Activated CD4-positive, alpha-beta memory T cell treated with anti-CD3 and anti-CD28 coated beads, Interleukin-2, amount 10 ng/mL, durations not matched to agents 7 days and 5 days (primary cell): ENCODE results near the gene NNMT. TPM values are rescaled to one million over a fixed set of nuclear protein-coding genes. Genes with fewer than 3 reads are reported as not detected.

Experiments
- CTCF ChIA-PET: fragments of 350-600 bp; sonication (Branson Sonifier 250); formaldehyde crosslinking; loops from one replicate; lab custom pipeline; 2021; ENCODE audit warnings: antibody characterized with exemption, inconsistent platforms; lab: Charles Lee
- POLR2A ChIA-PET: fragments of 350-600 bp; sonication (Branson Sonifier 250); formaldehyde crosslinking; loops from one replicate; lab custom pipeline; 2021; ENCODE audit warnings: antibody characterized with exemption; lab: Charles Lee
- DNase-seq: peaks from one replicate; pipeline ENCODE4 v3.0.0-alpha.2; 2020
- H3K27ac Mint-ChIP-seq: one replicate; pipeline ENCODE4 v1.8.0; 2021; ENCODE audit warnings: mild to moderate bottlenecking, mixed read lengths
- H3K27me3 Mint-ChIP-seq: one replicate; pipeline ENCODE4 v1.8.0; 2021; ENCODE audit warnings: mixed read lengths
- H3K36me3 Mint-ChIP-seq: one replicate; pipeline ENCODE4 v1.8.0; 2021; ENCODE audit warnings: low read depth, mixed read lengths
- H3K4me1 Mint-ChIP-seq: one replicate; pipeline ENCODE4 v1.8.0; 2021; ENCODE audit warnings: mixed read lengths
- H3K4me3 Mint-ChIP-seq: one replicate; pipeline ENCODE4 v1.8.0; 2021; ENCODE audit warnings: mild to moderate bottlenecking, mixed read lengths
- H3K9me3 Mint-ChIP-seq: one replicate; pipeline ENCODE4 v1.8.0; 2021; ENCODE audit warnings: mixed read lengths
- total RNA-seq, 2 experiments: library from RNA; stranded (reverse); gene quantifications; one replicate each; pipeline ENCODE4 v1.2.3, GENCODE V29; 2021

NNMT gene
- total RNA-seq, 2 experiments from 2014 or later: not detected

- Mint-ChIP-seq H3K4me3 (no peak overlapping the region), H3K27me3 (peaks cover 16% of the 10 kb centered on the region), H3K27ac (no peak overlapping the region), H3K9me3 (no peaks in the 10 kb centered on the region), H3K4me1 (peaks cover 2% of the 10 kb centered on the region), H3K36me3 (no peaks in the 10 kb centered on the region)
- DNase-seq: no peak
- CTCF ChIA-PET: interaction anchor here (1.0 kb wide), 2 partner anchors 31 to 249 kb away, joined by 4 read pairs; no protein-coding TSS in a partner anchor
- POLR2A ChIA-PET: interaction anchor here (1.0 kb wide), 1 partner anchor 10 kb away, joined by 3 read pairs; no protein-coding TSS in a partner anchor
These were observed 4.1 kb upstream of the NNMT start for GRCh38 chr11:114291842-114292680.

GRCh38 chr11:114293201-114293711 lies 2.9 kb upstream of the NNMT start:
- POLR2A ChIA-PET: no interaction called here
- no peak for DNase-seq
- no peak overlapping the region for H3K27ac Mint-ChIP-seq
- peaks cover 2% of the 10 kb centered on the region for H3K4me1 Mint-ChIP-seq
- no peak overlapping the region for H3K4me3 Mint-ChIP-seq
- no peaks in the 10 kb centered on the region for H3K36me3 Mint-ChIP-seq
- CTCF ChIA-PET: no interaction called here
- H3K27me3 Mint-ChIP-seq: peaks cover 16% of the 10 kb centered on the region
- no peaks in the 10 kb centered on the region for H3K9me3 Mint-ChIP-seq

- POLR2A ChIA-PET: no interaction called here
- CTCF ChIA-PET: no interaction called here
- H3K27me3 Mint-ChIP-seq: peaks cover 22% of the 10 kb centered on the region
- no peak overlapping the region for H3K4me3 Mint-ChIP-seq
- no peak for DNase-seq
- no peaks in the 10 kb centered on the region for H3K9me3 Mint-ChIP-seq
- peaks cover 1% of the 10 kb centered on the region for H3K4me1 Mint-ChIP-seq
- H3K27ac Mint-ChIP-seq: no peak overlapping the region
- H3K36me3 Mint-ChIP-seq: no peaks in the 10 kb centered on the region
These were observed 590 bp downstream of the NNMT start for GRCh38 chr11:114296605-114297372.

GRCh38 chr11:114297806-114298709 lies 1.9 kb downstream of the NNMT start:
- CTCF ChIA-PET: no interaction called here
- H3K36me3 Mint-ChIP-seq: no peaks in the 10 kb centered on the region
- H3K27ac Mint-ChIP-seq: no peak overlapping the region
- peaks cover 28% of the 10 kb centered on the region for H3K27me3 Mint-ChIP-seq
- POLR2A ChIA-PET: no interaction called here
- H3K4me1 Mint-ChIP-seq: no peaks in the 10 kb centered on the region
- H3K4me3 Mint-ChIP-seq: no peak overlapping the region
- DNase-seq: no peak
- no peaks in the 10 kb centered on the region for H3K9me3 Mint-ChIP-seq

DNA sequence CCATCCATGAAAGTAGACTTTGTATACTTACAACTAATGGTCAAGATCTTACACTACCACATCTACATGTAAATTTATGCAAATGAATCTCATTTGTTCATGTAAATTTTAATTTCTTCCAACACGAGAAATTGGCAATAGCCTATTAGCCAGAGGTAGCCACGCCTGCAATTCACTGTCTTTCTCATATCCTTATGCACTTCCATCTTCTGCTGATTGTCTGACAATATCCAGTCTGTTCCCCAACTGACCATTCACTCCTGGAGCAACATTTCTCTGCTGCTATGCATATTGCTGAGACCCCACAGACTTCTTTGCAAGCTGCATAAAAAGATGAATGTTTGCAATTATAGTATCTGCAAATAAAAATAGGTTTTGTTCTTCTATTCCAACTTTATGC lies 2.5 kb downstream of the NNMT start:
- Mint-ChIP-seq H3K9me3 (no peaks in the 10 kb centered on the region), H3K27me3 (peaks cover 26% of the 10 kb centered on the region), H3K27ac (no peak overlapping the region), H3K4me3 (no peak overlapping the region), H3K4me1 (no peaks in the 10 kb centered on the region), H3K36me3 (no peaks in the 10 kb centered on the region)
- no peak for DNase-seq
- CTCF ChIA-PET: no interaction called here
- POLR2A ChIA-PET: no interaction called here

DNA sequence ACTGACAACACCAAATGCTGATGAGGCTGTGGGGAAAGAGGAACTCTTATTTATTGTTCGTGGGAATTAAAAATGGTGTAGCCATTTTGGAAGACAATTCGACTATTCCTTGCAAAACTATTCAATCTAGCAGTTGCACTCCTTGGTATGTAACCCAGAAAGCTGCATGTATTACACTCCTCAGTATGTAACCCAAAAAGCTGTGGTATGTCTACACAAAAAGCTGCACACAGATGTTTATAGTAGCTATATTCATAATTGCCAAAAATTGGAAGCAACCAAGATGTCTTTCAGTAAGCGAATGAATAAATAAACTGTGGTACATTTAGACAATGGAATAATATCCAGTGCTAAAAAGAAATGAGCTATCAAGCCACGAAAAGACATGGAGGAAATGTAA lies 4.9 kb downstream of the NNMT start:
- Mint-ChIP-seq H3K36me3 (no peaks in the 10 kb centered on the region), H3K4me3 (no peak overlapping the region), H3K9me3 (no peaks in the 10 kb centered on the region), H3K27me3 (peaks cover 32% of the 10 kb centered on the region), H3K4me1 (no peaks in the 10 kb centered on the region), H3K27ac (no peak overlapping the region)
- CTCF ChIA-PET: interaction anchor here (0.6 kb wide), 1 partner anchor 14 kb away, joined by 3 read pairs; no protein-coding TSS in a partner anchor
- DNase-seq: no peak
- POLR2A ChIA-PET: interaction anchor here (1.1 kb wide), 1 partner anchor 9 kb away, joined by 3 read pairs; no protein-coding TSS in a partner anchor

GRCh38 chr11:114301927-114302326 lies 5.7 kb downstream of the NNMT start:
- H3K4me1 Mint-ChIP-seq: no peaks in the 10 kb centered on the region
- CTCF ChIA-PET: no interaction called here
- no peak for DNase-seq
- H3K36me3 Mint-ChIP-seq: no peaks in the 10 kb centered on the region
- POLR2A ChIA-PET: interaction anchor here (1.1 kb wide), 1 partner anchor 10 kb away, joined by 3 read pairs; no protein-coding TSS in a partner anchor
- H3K27ac Mint-ChIP-seq: no peak overlapping the region
- H3K4me3 Mint-ChIP-seq: no peak overlapping the region
- peaks cover 35% of the 10 kb centered on the region for H3K27me3 Mint-ChIP-seq
- no peaks in the 10 kb centered on the region for H3K9me3 Mint-ChIP-seq

GRCh38 chr11:114302663-114303062 lies 6.5 kb downstream of the NNMT start:
- Mint-ChIP-seq H3K27me3 (peaks cover 43% of the 10 kb centered on the region), H3K36me3 (no peaks in the 10 kb centered on the region), H3K4me1 (no peaks in the 10 kb centered on the region), H3K27ac (no peak overlapping the region), H3K9me3 (no peaks in the 10 kb centered on the region), H3K4me3 (no peak overlapping the region)
- DNase-seq: no peak
- CTCF ChIA-PET: no interaction called here
- POLR2A ChIA-PET: no interaction called here

- POLR2A ChIA-PET: no interaction called here
- peaks cover 48% of the 10 kb centered on the region for H3K27me3 Mint-ChIP-seq
- DNase-seq: no peak
- no peaks in the 10 kb centered on the region for H3K36me3 Mint-ChIP-seq
- no peaks in the 10 kb centered on the region for H3K9me3 Mint-ChIP-seq
- CTCF ChIA-PET: interaction anchor here (1.2 kb wide), 1 partner anchor 15 kb away, joined by 3 read pairs; no protein-coding TSS in a partner anchor
- H3K4me1 Mint-ChIP-seq: no peaks in the 10 kb centered on the region
- no peak overlapping the region for H3K27ac Mint-ChIP-seq
- H3K4me3 Mint-ChIP-seq: no peak overlapping the region
These were observed 7.9 kb downstream of the NNMT start for GRCh38 chr11:114304065-114304464.

- Mint-ChIP-seq H3K36me3 (no peaks in the 10 kb centered on the region), H3K4me3 (no peak overlapping the region), H3K27me3 (peaks cover 49% of the 10 kb centered on the region), H3K9me3 (no peaks in the 10 kb centered on the region), H3K4me1 (no peaks in the 10 kb centered on the region), H3K27ac (no peak overlapping the region)
- POLR2A ChIA-PET: no interaction called here
- DNase-seq: no peak
- CTCF ChIA-PET: interaction anchor here (1.2 kb wide), 1 partner anchor 16 kb away, joined by 3 read pairs; no protein-coding TSS in a partner anchor
These were observed 8.8 kb downstream of the NNMT start for GRCh38 chr11:114304969-114305368.

DNA sequence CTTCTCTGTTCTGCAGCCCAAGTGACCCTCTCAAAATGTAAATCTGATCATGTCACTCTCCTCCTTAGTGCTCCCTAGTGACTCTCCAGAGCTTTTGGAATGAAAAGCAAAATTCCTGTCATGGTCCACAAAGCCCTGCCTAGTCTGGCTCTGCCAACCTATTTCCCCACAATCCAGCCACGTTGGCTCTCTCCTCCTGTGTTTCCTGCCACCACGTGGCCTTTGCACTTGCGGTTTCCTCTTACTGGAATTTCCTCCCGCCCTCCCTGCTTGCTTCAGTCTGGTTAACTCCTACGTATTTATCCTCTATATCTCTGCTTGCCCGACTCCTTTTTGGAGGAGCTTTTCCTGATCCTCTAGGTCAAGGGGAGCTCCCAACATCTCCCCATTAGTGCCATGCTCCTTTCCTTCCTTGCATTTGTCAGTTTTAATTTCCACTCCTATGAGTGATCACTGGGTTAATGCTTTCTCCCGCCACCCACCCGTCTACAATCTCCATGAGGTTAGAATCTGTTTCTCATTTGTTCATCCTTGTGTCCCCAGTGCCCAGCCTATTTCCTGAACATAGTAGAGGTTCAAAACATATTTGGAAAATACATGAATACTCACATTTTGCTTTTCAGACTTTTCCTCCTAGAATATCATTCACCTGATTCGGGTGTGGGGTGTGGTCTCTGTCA lies 11.5 kb downstream of the NNMT start:
- POLR2A ChIA-PET: no interaction called here

DNA sequence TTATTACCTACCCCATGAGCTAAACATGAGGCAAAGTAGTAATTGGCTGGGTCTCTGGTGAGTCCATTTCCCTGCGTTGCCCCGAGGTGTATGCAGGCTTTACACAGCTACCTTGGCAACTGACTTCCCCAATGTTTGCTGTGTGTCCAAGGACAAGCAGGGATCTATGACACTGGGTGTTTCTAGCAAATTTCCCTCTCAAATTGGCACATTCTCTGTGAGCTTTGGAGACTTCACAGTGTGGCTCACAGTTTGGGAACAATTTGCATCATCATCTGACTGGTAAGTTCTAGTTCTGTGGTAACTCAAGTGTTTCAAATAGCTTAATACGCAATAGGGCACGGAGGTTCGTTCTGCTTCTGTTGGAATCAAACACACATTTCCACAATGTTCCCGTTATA lies 12.5 kb downstream of the NNMT start:
- Mint-ChIP-seq H3K27me3 (peaks cover 40% of the 10 kb centered on the region), H3K9me3 (no peaks in the 10 kb centered on the region), H3K4me3 (no peak overlapping the region), H3K36me3 (no peaks in the 10 kb centered on the region), H3K4me1 (no peaks in the 10 kb centered on the region), H3K27ac (no peak overlapping the region)
- DNase-seq: no peak
- POLR2A ChIA-PET: interaction anchor here (0.6 kb wide), 1 partner anchor 268 kb away, joined by 4 read pairs; no protein-coding TSS in a partner anchor
- CTCF ChIA-PET: no interaction called here

More for the DNA sequence above, 11.5 kb downstream of the NNMT start:
- H3K27ac Mint-ChIP-seq: no peak overlapping the region
- H3K36me3 Mint-ChIP-seq: no peaks in the 10 kb centered on the region
- no peak overlapping the region for H3K4me3 Mint-ChIP-seq
- DNase-seq: no peak
- no peaks in the 10 kb centered on the region for H3K4me1 Mint-ChIP-seq
- H3K9me3 Mint-ChIP-seq: no peaks in the 10 kb centered on the region
- CTCF ChIA-PET: no interaction called here
- H3K27me3 Mint-ChIP-seq: peaks cover 43% of the 10 kb centered on the region
